ENCODE measurements around the gene HEMGN. TPM values are rescaled to one million over a fixed set of nuclear protein-coding genes. Genes with fewer than 3 reads are reported as not detected.

Gene HEMGN
- total and polyA plus RNA-seq, 2 donors (not counting 1 experiment from before 2014, with no cell fraction given): not detected

DNA sequence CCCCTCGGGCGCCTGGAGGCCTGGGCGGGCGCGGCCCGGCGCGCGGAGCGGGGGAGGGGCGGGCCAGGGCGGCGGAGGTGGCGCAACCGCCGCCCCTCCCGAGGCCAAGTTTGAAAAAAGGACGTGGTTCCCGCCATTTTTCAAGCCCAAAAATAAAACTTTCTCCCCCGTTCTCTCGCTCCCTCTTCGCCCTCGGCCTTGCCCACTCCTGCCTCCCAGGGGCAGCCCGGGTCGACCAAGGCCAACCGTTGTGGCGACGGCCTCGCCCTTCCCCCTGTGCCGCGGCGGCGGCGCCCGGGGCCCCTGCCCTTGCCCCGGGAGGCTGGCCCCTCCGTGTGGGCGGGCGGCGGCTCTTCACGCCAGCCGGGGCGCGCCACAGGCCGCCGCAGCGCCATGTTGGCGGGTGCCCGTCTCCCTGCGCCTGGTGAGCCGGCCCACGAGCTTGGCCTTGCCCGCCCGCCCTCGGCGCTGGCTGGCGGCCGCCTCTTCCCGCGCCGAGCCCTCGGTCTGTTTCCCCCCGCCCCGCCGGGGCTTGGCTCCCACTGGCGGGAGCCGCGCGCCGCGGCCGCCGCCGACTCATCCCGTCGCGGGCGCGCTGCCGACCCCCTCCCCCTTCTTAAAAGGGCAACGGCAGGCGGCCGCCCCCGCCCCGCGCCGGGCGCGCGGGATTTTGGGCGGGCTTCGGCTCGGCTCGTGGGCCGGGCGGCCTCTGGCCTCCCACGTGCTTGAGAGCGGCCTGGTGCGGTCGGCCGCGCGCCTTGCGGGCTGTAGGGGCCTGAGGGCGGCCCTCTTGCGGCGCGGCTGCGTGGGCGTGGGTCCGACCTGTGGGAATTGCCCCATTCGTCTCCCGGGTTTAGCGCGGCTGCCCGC is 46.5 kb upstream of the HEMGN start:
- peaks cover 51% of the 10 kb centered on the region for H3K79me2 ChIP-seq (ENCODE audit: control insufficient read depth, insufficient read depth, low read length)
- H3K9me3 ChIP-seq (ENCODE audit: control insufficient read depth, insufficient read depth, low read depth, low read length): no peaks in the 10 kb centered on the region
- H3K9ac ChIP-seq (ENCODE audit: insufficient read depth, low read length): peak overlapping the region; percentile 91
- peak overlapping the region; percentile 33 to 91 (median 64) for H3K4me3 ChIP-seq (replicated peaks in 1 of 4; ENCODE audit: control extremely low read depth in 1 of 4, insufficient read depth in 1 of 4, low read depth in 3 of 4, low read length in 4 of 4)
- DNase-seq (ENCODE audit: low read depth in 2 of 2): peak; percentile 75 to 81
- H3K4me1 ChIP-seq (ENCODE audit: control insufficient read depth, extremely low read depth, insufficient read depth, low read length): peaks cover 2% of the 10 kb centered on the region
- H3K27ac ChIP-seq (ENCODE audit: insufficient read depth, low read length): peak overlapping the region; percentile 79
- TF ChIP-seq EZH2 (IDR thresholded peaks at IDR 0.05; ENCODE audit: low read length, missing control alignments): no peak
- TF ChIP-seq, protein P1, sequence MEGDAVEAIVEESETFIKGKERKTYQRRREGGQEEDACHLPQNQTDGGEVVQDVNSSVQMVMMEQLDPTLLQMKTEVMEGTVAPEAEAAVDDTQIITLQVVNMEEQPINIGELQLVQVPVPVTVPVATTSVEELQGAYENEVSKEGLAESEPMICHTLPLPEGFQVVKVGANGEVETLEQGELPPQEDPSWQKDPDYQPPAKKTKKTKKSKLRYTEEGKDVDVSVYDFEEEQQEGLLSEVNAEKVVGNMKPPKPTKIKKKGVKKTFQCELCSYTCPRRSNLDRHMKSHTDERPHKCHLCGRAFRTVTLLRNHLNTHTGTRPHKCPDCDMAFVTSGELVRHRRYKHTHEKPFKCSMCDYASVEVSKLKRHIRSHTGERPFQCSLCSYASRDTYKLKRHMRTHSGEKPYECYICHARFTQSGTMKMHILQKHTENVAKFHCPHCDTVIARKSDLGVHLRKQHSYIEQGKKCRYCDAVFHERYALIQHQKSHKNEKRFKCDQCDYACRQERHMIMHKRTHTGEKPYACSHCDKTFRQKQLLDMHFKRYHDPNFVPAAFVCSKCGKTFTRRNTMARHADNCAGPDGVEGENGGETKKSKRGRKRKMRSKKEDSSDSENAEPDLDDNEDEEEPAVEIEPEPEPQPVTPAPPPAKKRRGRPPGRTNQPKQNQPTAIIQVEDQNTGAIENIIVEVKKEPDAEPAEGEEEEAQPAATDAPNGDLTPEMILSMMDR (conservative IDR thresholded peaks at IDR 0.05 in 1 of 2, IDR thresholded peaks at IDR 0.05 in 1 of 2; ENCODE audit: low read depth in 1 of 2, low read length in 2 of 2): no peak
- no peaks in the 10 kb centered on the region for H4K20me1 ChIP-seq (ENCODE audit: control insufficient read depth, extremely low read depth, insufficient read depth, low read length)
- H3K36me3 ChIP-seq (ENCODE audit: control insufficient read depth, insufficient read depth, low read length): no peaks in the 10 kb centered on the region
- H2AFZ ChIP-seq (ENCODE audit: low read length): no peak overlapping the region
- peak overlapping the region; percentile 77 for H3K4me2 ChIP-seq (ENCODE audit: extremely low read depth, insufficient read depth, low read length)
- no peaks in the 10 kb centered on the region for H3K27me3 ChIP-seq (ENCODE audit: control insufficient read depth, insufficient read depth, low read length)

DNA sequence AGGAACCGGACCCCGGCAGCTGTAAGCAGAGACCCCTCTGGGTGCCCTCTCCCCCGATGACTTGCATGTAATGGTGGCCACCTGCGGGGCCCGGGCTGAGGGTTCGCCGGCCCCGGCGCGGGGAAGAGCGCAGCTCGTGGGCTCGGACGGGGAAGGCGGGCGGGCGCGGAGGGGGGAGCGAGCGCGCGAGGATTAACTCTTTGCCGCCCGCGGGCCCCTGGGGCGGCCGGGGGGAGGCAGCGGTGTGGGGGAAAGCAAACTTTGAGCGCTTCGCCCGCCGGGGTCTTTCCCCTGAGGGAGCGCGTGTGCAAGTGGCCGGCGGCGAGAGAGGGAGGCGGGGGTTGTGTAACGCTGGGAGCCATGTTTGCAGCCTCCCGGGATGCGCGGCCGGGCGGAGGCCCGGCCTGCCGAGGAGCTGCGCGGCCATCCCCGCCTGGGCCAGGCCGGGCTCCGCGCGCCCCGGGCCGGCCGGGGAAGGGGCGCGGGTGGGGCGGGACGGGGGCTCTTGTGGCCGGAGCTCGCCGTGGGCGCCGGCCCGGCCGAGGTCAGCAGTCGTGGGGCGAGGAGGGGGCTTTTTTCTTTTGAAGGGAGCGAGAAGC is 45.7 kb upstream of the HEMGN start:
- DNase-seq (ENCODE audit: low read depth in 2 of 2): peak; percentile 28 to 32
- peak overlapping the region; percentile 89 for H3K27ac ChIP-seq (ENCODE audit: insufficient read depth, low read length)
- no peaks in the 10 kb centered on the region for H3K36me3 ChIP-seq (ENCODE audit: control insufficient read depth, insufficient read depth, low read length)
- H3K27me3 ChIP-seq (ENCODE audit: control insufficient read depth, insufficient read depth, low read length): no peaks in the 10 kb centered on the region
- peak overlapping the region; percentile 64 to 91 (median 74) for H3K4me3 ChIP-seq (replicated peaks in 1 of 4; ENCODE audit: control extremely low read depth in 1 of 4, insufficient read depth in 1 of 4, low read depth in 3 of 4, low read length in 4 of 4)
- no peak overlapping the region for H3K4me2 ChIP-seq (ENCODE audit: extremely low read depth, insufficient read depth, low read length)
- TF ChIP-seq, protein P1 (conservative IDR thresholded peaks at IDR 0.05 in 1 of 2, IDR thresholded peaks at IDR 0.05 in 1 of 2; ENCODE audit: low read depth in 1 of 2, low read length in 2 of 2): no peak
- no peak for TF ChIP-seq EZH2 (IDR thresholded peaks at IDR 0.05; ENCODE audit: low read length, missing control alignments)
- H4K20me1 ChIP-seq (ENCODE audit: control insufficient read depth, extremely low read depth, insufficient read depth, low read length): no peaks in the 10 kb centered on the region
- no peaks in the 10 kb centered on the region for H3K9me3 ChIP-seq (ENCODE audit: control insufficient read depth, insufficient read depth, low read depth, low read length)
- H3K9ac ChIP-seq (ENCODE audit: insufficient read depth, low read length): peak overlapping the region; percentile 91
- H2AFZ ChIP-seq (ENCODE audit: low read length): no peak overlapping the region
- H3K79me2 ChIP-seq (ENCODE audit: control insufficient read depth, insufficient read depth, low read length): peaks cover 44% of the 10 kb centered on the region
- peaks cover 2% of the 10 kb centered on the region for H3K4me1 ChIP-seq (ENCODE audit: control insufficient read depth, extremely low read depth, insufficient read depth, low read length)
